ENCODE measurements around the gene ISCA2.
"Not testable (repeated sequence)": the region's sequence is repeated elsewhere in the genome, so short reads cannot be mapped to it uniquely, and the experiment has no call there.

ISCA2 gene

DNA sequence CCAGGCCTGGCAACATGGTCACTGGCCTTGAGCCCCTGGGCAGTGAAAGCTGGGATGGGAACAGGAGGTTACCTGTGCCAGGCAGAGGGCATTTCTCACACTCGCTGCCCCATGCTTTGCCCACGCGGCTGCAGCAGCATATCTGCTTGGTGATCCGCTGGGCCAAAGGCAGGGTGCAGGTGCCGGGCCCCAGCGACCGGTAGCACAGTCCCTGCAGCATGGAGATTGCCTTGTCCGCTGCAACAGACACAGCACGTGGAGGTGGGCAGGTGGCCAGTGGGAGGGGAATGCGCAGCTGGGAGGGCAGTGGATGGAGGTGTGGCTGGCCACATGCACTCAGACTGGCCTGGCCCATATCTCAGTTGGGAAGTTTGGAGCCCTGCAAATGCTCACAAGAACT lies 35.3 kb downstream of the ISCA2 start:
- no peak for DNase-seq (ENCODE audit: low read depth)

DNA sequence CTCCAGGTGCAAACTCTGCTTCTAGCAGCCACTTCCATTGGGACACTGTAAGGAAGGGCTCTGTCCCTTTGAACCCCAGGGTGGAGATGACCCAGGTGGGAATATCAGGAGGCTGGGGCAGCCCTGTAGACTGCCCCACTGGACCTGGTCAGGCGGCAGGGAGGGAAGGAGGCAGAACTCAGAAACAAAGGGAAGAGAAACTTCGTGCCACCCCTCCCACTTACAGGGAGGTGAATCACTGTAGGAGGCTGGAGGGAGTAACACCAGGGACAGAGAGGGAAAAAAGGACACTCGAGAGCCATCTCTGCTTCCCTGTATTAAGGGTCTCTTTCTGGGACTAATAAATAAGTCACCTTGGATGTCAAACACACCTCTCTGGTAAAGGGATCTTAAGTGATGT lies 37.4 kb downstream of the ISCA2 start:
- DNase-seq (ENCODE audit: low read depth) = no peak

GRCh38 chr14:74531467-74531866 lies 37.9 kb downstream of the ISCA2 start:
- peak; percentile 33 for DNase-seq (ENCODE audit: low read depth)

DNA sequence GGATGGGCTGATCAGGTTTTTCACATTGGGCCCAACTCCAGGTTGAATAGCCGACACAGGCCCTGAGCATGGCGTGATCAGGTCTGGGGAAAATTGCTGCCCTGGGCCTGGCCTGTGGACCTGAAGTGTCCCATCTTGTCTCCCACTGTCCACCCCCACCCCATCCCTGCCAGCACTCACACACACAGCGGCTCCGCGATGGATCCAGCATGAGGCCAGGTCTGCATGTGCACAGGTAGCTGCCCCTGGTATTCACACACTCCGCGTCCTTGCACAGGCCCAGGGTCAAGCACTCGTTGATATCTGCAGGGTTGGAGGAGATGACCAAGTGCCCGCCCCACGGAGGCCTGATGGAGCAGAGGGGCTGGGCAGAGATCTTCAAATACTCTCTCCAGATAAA lies 38.7 kb downstream of the ISCA2 start:
- no peak for DNase-seq (ENCODE audit: low read depth)

- no peak for DNase-seq (ENCODE audit: low read depth)
Measured at GRCh38 chr14:74533576-74533975, 40.0 kb downstream of the ISCA2 start.

- no peak for DNase-seq (ENCODE audit: low read depth)
Measured at GRCh38 chr14:74535756-74536325, 42.3 kb downstream of the ISCA2 start.

DNA sequence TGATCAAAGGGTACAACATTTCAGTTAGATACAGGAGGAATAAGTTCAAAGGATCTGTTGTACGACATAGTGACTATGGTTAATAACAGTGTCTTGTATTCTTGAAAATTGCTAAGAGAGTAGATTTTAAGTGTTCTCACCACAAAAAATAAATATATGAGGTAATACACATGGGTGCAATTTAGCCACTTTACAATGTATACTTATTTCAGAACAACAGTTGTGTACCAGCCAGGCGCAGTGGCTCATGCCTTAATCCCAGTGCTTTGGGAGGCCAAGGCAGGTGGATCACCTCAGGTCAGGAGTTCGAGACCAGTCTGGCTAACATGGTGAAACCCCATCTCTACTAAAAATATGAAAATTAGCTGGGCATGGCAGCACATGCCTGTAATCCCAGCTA lies 42.8 kb downstream of the ISCA2 start:
- not testable (repeated sequence) for DNase-seq (ENCODE audit: low read depth)

DNA sequence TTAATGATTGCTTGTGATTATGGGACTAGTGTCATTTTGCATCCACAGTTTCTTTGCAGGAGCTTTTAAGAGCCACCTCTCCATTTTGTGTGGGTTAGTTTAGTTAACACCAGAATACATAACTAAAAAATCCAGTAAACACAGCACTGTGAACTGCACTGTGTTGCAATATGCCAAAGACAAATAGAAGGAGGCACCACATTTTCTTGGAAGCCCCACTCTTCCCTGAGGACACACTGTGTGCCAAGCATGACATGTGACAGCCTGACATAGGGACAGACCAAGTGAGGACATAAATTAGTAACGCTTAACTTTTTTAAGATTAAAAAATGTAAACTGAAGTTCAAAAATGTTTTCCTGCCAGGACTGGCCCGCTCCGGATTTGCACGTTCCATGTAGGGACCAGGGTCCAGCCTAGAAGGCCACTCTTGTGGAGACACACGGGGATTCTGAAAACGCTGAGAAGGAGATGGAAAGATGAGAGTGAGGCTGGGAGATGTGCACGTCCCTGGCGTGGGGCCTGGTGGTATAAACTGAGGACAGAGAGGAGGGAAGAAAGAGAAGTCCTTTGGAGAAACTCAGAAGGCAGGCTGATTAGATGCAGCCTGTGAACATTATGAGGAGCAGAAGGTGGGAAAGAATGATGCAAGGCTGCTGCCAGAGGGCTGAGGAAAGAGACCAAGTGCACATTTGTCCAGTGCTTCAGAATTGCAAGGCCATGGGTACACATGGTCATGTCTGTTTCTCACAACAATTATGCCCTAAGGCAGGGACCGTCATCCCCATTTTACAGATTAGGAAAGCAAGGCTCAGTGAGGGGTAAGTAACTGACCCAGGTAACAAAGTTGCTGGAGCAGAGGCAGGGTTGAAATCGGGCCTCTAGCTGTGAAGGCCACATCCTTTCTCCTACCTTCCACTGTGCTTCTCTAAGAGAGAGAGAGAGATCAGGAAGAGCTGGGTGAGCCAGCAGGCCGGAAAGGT lies 45.1 kb downstream of the ISCA2 start:
- no peak for DNase-seq (ENCODE audit: low read depth)

- no peak for DNase-seq (ENCODE audit: low read depth)
Measured at GRCh38 chr14:74539503-74539902, 45.9 kb downstream of the ISCA2 start.

GRCh38 chr14:74541225-74541624 lies 47.7 kb downstream of the ISCA2 start:
- no peak for DNase-seq (ENCODE audit: low read depth)

- DNase-seq (ENCODE audit: low read depth) = no peak
Measured at GRCh38 chr14:74542056-74542685, 48.6 kb downstream of the ISCA2 start.

GRCh38 chr14:74543771-74544438 lies 50.3 kb downstream of the ISCA2 start:
- no peak for DNase-seq (ENCODE audit: low read depth)

DNA sequence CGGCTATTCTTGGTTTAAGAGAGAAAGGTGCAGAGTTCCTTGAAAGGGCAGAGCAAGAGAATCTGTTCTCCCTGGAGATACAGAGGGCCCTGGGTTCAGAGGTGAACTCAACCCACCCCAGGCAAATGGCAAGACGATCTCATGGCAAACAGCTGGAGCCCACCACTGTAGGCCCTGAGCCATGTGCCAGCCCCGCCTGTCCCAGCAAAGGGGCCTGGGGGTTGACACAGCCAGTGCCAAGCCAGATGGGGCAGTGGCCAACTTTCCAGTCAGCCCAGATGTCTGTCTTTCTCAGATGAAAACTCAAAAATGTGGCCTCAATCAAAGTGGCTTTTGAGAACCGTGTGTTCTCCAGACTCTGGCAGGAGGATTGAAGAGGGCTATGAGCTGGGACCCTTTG lies 51.8 kb downstream of the ISCA2 start:
- DNase-seq (ENCODE audit: low read depth) = no peak

GRCh38 chr14:74546416-74546815 lies 52.9 kb downstream of the ISCA2 start:
- peak; percentile 38 for DNase-seq (ENCODE audit: low read depth)

Data from HS-27A (cell line).